NCI-H146 treated with DMSO at 0.1 percent for 48 hours (cell line): ENCODE data around the gene CABP7.

Experiments used
- DNase-seq: peaks from one replicate; lab custom pipeline; 2025; ENCODE audit not compliant: unreplicated experiment; lab: John Stamatoyannopoulos, UW

The CABP7 gene

GRCh38 chr22:29719899-29720645, at the start of gene CABP7:
Gene CABP7, plus strand, starts transcription at chr22:29720003. Its CDS starts 422 bp downstream, at chr22:29720425.
- no peak for DNase-seq

GRCh38 chr22:29670626-29671025, 49.2 kb upstream of the CABP7 start:
- peak; percentile 56 for DNase-seq

GRCh38 chr22:29673361-29674066, 46.3 kb upstream of the CABP7 start:
- DNase-seq: no peak

GRCh38 chr22:29674121-29674520, 45.7 kb upstream of the CABP7 start:
- DNase-seq: no peak

- DNase-seq: no peak
These were observed 40.5 kb upstream of the CABP7 start for GRCh38 chr22:29679316-29679715.

GRCh38 chr22:29683536-29683935, 36.3 kb upstream of the CABP7 start:
- DNase-seq: no peak

GRCh38 chr22:29684244-29684643, 35.6 kb upstream of the CABP7 start:
- no peak for DNase-seq

GRCh38 chr22:29689206-29689879, 30.5 kb upstream of the CABP7 start:
- DNase-seq: no peak

- peak; percentile 32 for DNase-seq
These were observed 30.0 kb upstream of the CABP7 start for GRCh38 chr22:29689880-29690213.

- DNase-seq: no peak
These were observed 29.3 kb upstream of the CABP7 start for GRCh38 chr22:29690476-29690875.

- DNase-seq: peak; percentile 82
These were observed 28.0 kb upstream of the CABP7 start for GRCh38 chr22:29691636-29692326.

- no peak for DNase-seq
These were observed 27.5 kb upstream of the CABP7 start for GRCh38 chr22:29692327-29692640.

- no peak for DNase-seq
These were observed 26.6 kb upstream of the CABP7 start for GRCh38 chr22:29693161-29693560.

GRCh38 chr22:29693671-29694070, 26.1 kb upstream of the CABP7 start:
- DNase-seq: no peak

GRCh38 chr22:29695129-29695926, 24.5 kb upstream of the CABP7 start:
- no peak for DNase-seq

GRCh38 chr22:29697853-29698598, 21.8 kb upstream of the CABP7 start:
- no peak for DNase-seq

GRCh38 chr22:29700206-29700899, 19.4 kb upstream of the CABP7 start:
- DNase-seq: no peak

GRCh38 chr22:29700900-29701154, 19.0 kb upstream of the CABP7 start:
- no peak for DNase-seq

GRCh38 chr22:29701155-29701999, 18.4 kb upstream of the CABP7 start:
- peak; percentile 69 for DNase-seq
